Naive thymus-derived CD4-positive, alpha-beta T cell (primary cell): ENCODE results near the gene LCP1. TPM values are rescaled to one million over a fixed set of nuclear protein-coding genes. Genes with fewer than 3 reads are reported as not detected.

ENCODE experiments used
- ATAC-seq: fragments of 150-1000 bp; cut with Tn5 transposase; 2 replicates; pipeline ENCODE4 v1.10.0; 2021; ENCODE audit warnings: mild to moderate bottlenecking, moderate library complexity
- CTCF ChIA-PET: fragments of 350-600 bp; sonication (Branson Sonifier 250); formaldehyde crosslinking; loops from one replicate; lab custom pipeline; 2021; ENCODE audit warnings: antibody characterized with exemption; lab: Charles Lee
- POLR2A ChIA-PET: fragments of 350-600 bp; sonication (Branson Sonifier 250); formaldehyde crosslinking; loops from one replicate; lab custom pipeline; 2021; ENCODE audit warnings: antibody characterized with exemption, inconsistent platforms; lab: Charles Lee
- DNase-seq, 9 donors: peaks; one replicate each; pipeline versions ENCODE4 v3.0.0 to v3.0.0-alpha.2; 2020 to 2022; ENCODE audit warnings: mixed read lengths in 1 of 9
- H3K27ac ChIP-seq: one replicate; pipeline ENCODE4 v1.7.0; 2013; ENCODE audit warnings: mild to moderate bottlenecking, low read depth, low read length, moderate library complexity
- H3K27me3 ChIP-seq, 2 donors: one replicate each; pipeline ENCODE4 v1.7.0; 2013; ENCODE audit warnings: low read length in 2 of 2, mild to moderate bottlenecking in 2 of 2, moderate library complexity in 2 of 2; ENCODE audit not compliant: control insufficient read depth in 2 of 2, insufficient read depth in 2 of 2
- H3K36me3 ChIP-seq, 3 experiments: 1 replicate in 2 of 3; 2 replicates in 1 of 3; pipeline ENCODE4 v1.7.0; 2013; ENCODE audit warnings: low read length in 3 of 3, mild to moderate bottlenecking in 3 of 3, moderate library complexity in 1 of 3; ENCODE audit not compliant: insufficient read depth in 3 of 3, control insufficient read depth in 2 of 3
- H3K4me1 ChIP-seq, 2 donors: one replicate each; pipeline ENCODE4 v1.7.0; 2013; ENCODE audit warnings: low read length in 2 of 2, mild to moderate bottlenecking in 2 of 2, moderate library complexity in 1 of 2; ENCODE audit not compliant: control insufficient read depth in 2 of 2, insufficient read depth in 2 of 2
- H3K4me3 ChIP-seq: 2 replicates; pipeline ENCODE4 v1.7.0; 2013; ENCODE audit warnings: mild to moderate bottlenecking, low read length
- H3K9me3 ChIP-seq, 3 experiments: 1 replicate in 2 of 3; 2 replicates in 1 of 3; pipeline ENCODE4 v1.7.0; 2013; ENCODE audit warnings: low read length in 3 of 3; ENCODE audit not compliant: control insufficient read depth in 2 of 3
- H3K27ac Mint-ChIP-seq, 9 donors: one replicate each; pipeline ENCODE4 v1.8.0; 2020 to 2022; ENCODE audit warnings: mixed read lengths in 9 of 9, mild to moderate bottlenecking in 8 of 9, moderate library complexity in 5 of 9, inconsistent platforms in 2 of 9
- H3K27me3 Mint-ChIP-seq, 5 donors: one replicate each; pipeline ENCODE4 v1.8.0; 2021 to 2022; ENCODE audit warnings: mixed read lengths in 5 of 5, mild to moderate bottlenecking in 1 of 5
- H3K36me3 Mint-ChIP-seq, 5 donors: one replicate each; pipeline ENCODE4 v1.8.0; 2020 to 2022; ENCODE audit warnings: mixed read lengths in 5 of 5, mild to moderate bottlenecking in 3 of 5, inconsistent platforms in 1 of 5
- H3K4me1 Mint-ChIP-seq, 7 donors: one replicate each; pipeline ENCODE4 v1.8.0; 2020 to 2022; ENCODE audit warnings: mixed read lengths in 7 of 7, mild to moderate bottlenecking in 3 of 7, inconsistent platforms in 1 of 7
- H3K4me3 Mint-ChIP-seq, 10 donors: one replicate each; pipeline ENCODE4 v1.8.0; 2020 to 2022; ENCODE audit warnings: mild to moderate bottlenecking in 10 of 10, mixed read lengths in 10 of 10, moderate library complexity in 6 of 10, inconsistent platforms in 2 of 10
- H3K9me3 Mint-ChIP-seq, 11 donors: one replicate each; pipeline ENCODE4 v1.8.0; 2020 to 2022; ENCODE audit warnings: mixed read lengths in 11 of 11, mild to moderate bottlenecking in 4 of 11, inconsistent platforms in 1 of 11, moderate library complexity in 1 of 11
- intact Hi-C, 2 donors: fragments of 100-400 bp; cut with micrococcal nuclease; formaldehyde crosslinking; loops; one replicate each; pipeline ENCODE4 v1.15.1; 2023
- polyA plus RNA-seq, 2 donors: library from polyadenylated mRNA; unstranded; fragments of 300-500 nt; fragmentation: Illumina TruSeq; gene quantifications; one replicate each; pipeline ENCODE4 v1.2.3, GENCODE V29; 2021
- total RNA-seq, 6 experiments: library from RNA in 5 of 6; stranded (reverse) in 5 of 6; gene quantifications; 1 replicate in 5 of 6; 2 replicates in 1 of 6; pipeline ENCODE4 v1.2.3 and lab custom pipeline; 2021 to 2026

Gene LCP1
- total and polyA plus RNA-seq, 7 experiments from 2014 or later = 293 to 989 (median 685) TPM

- Histone ChIP-seq H3K36me3 (no peaks in the 10 kb centered on the region), H3K4me3 (peak overlapping the region; percentile 83), H3K27me3 (no peaks in the 10 kb centered on the region), H3K27ac (peak overlapping the region; percentile 82), H3K9me3 (no peaks in the 10 kb centered on the region), H3K4me1 (peaks cover 53 to 57% of the 10 kb centered on the region in 2 donors)
- peaks cover 0 to 37% (median 5%) of the 10 kb centered on the region in 5 donors for H3K36me3 Mint-ChIP-seq
- ChIA-PET CTCF (interaction anchor here (1.1 to 3.6 kb wide), 3 partner anchors 9 to 20 kb away, joined by 5 to 13 read pairs (median 8); no protein-coding TSS in a partner anchor), POLR2A (interaction anchor here (2.2 to 6.2 kb wide), 2 partner anchors 9 to 116 kb away, joined by 11 to 117 read pairs; no protein-coding TSS in a partner anchor)
- DNase-seq (no peak), ATAC-seq (no peak)
- intact Hi-C loops = loop anchor here (1.0 to 10.0 kb wide), 7 partner anchors 10 to 1263 kb away; partner anchors contain the start of genes ESD (in 1 of the 2), LRCH1 (in 1 of the 2) and SLC25A30 (in 1 of the 2)
- peaks cover 59 to 75% (median 69%) of the 10 kb centered on the region in 7 donors for H3K4me1 Mint-ChIP-seq
- H3K27me3 Mint-ChIP-seq = peaks cover 0 to 3% (median 0%) of the 10 kb centered on the region in 5 donors
- peaks cover 0 to 1% (median 0%) of the 10 kb centered on the region in 11 donors for H3K9me3 Mint-ChIP-seq
- H3K27ac Mint-ChIP-seq = peak overlapping the region; percentile 87 to 98 (median 92)
- H3K4me3 Mint-ChIP-seq = peak overlapping the region; percentile 82 to 99 (median 97)
These were observed 1.8 kb downstream of the LCP1 start for GRCh38 chr13:46179969-46180763.

- Mint-ChIP-seq H3K36me3 (peaks cover 0 to 39% (median 5%) of the 10 kb centered on the region in 5 donors), H3K27me3 (peaks cover 0 to 3% (median 0%) of the 10 kb centered on the region in 5 donors), H3K4me1 (peaks cover 59 to 75% (median 69%) of the 10 kb centered on the region in 7 donors), H3K4me3 (peak overlapping the region; percentile 82 to 99 (median 97)), H3K27ac (peak overlapping the region; percentile 86 to 98 (median 92)), H3K9me3 (peaks cover 0 to 1% (median 0%) of the 10 kb centered on the region in 11 donors)
- intact Hi-C loops = loop anchor here in 1 of 2 donors (1.0 kb wide), 2 partner anchors 9 to 116 kb away; no protein-coding TSS in a partner anchor
- H3K9me3 ChIP-seq = no peaks in the 10 kb centered on the region
- H3K36me3 ChIP-seq = no peaks in the 10 kb centered on the region
- no peaks in the 10 kb centered on the region for H3K27me3 ChIP-seq
- ChIA-PET POLR2A (interaction anchor here (0.7 to 6.2 kb wide), 8 partner anchors 9 to 117 kb away, joined by 3 to 117 read pairs (median 10); partner anchors contain the start of gene LRRC63), CTCF (interaction anchor here (1.0 to 1.6 kb wide), 3 partner anchors 9 to 18 kb away, joined by 4 to 8 read pairs (median 5); no protein-coding TSS in a partner anchor)
- ATAC-seq (peak; percentile 29), DNase-seq (peak in 8 of 9 donors; percentile 72 to 84 (median 82))
- H3K4me3 ChIP-seq = peak overlapping the region; percentile 66
- peak overlapping the region; percentile 82 for H3K27ac ChIP-seq
- peaks cover 55 to 57% of the 10 kb centered on the region in 2 donors for H3K4me1 ChIP-seq
These were observed 2.5 kb downstream of the LCP1 start for GRCh38 chr13:46179491-46179908.

- CTCF ChIA-PET = interaction anchor here (1.0 to 2.9 kb wide), 6 partner anchors 8 to 142 kb away, joined by 3 to 8 read pairs (median 6); no protein-coding TSS in a partner anchor
- no peak for DNase-seq
- Mint-ChIP-seq H3K27me3 (peaks cover 0 to 3% (median 0%) of the 10 kb centered on the region in 5 donors), H3K4me3 (peak overlapping the region; percentile 82 to 99 (median 97)), H3K27ac (peak overlapping the region; percentile 86 to 98 (median 92)), H3K9me3 (peaks cover 0 to 1% (median 0%) of the 10 kb centered on the region in 11 donors), H3K36me3 (peaks cover 0 to 40% (median 5%) of the 10 kb centered on the region in 5 donors), H3K4me1 (peaks cover 61 to 75% (median 69%) of the 10 kb centered on the region in 7 donors)
- no peaks in the 10 kb centered on the region for H3K36me3 ChIP-seq
- H3K4me1 ChIP-seq = peaks cover 55 to 57% of the 10 kb centered on the region in 2 donors
- intact Hi-C loops = loop anchor here in 1 of 2 donors (1.0 kb wide), 2 partner anchors 9 to 116 kb away; no protein-coding TSS in a partner anchor
- no peaks in the 10 kb centered on the region for H3K9me3 ChIP-seq
- no peaks in the 10 kb centered on the region for H3K27me3 ChIP-seq
- no peak for ATAC-seq
- peak overlapping the region; percentile 82 for H3K27ac ChIP-seq
- POLR2A ChIA-PET = interaction anchor here (0.6 to 6.2 kb wide), 10 partner anchors 8 to 143 kb away, joined by 3 to 117 read pairs (median 6); partner anchors contain the start of gene LRRC63
- peak overlapping the region; percentile 66 for H3K4me3 ChIP-seq
These were observed 3.2 kb downstream of the LCP1 start for GRCh38 chr13:46178821-46179220.

- Histone ChIP-seq H3K4me3 (peak overlapping the region; percentile 66), H3K4me1 (peaks cover 55 to 57% of the 10 kb centered on the region in 2 donors), H3K9me3 (no peaks in the 10 kb centered on the region), H3K27ac (peak overlapping the region; percentile 82), H3K27me3 (no peaks in the 10 kb centered on the region), H3K36me3 (no peaks in the 10 kb centered on the region)
- Mint-ChIP-seq H3K9me3 (peaks cover 0 to 1% (median 0%) of the 10 kb centered on the region in 11 donors), H3K36me3 (peaks cover 0 to 45% (median 5%) of the 10 kb centered on the region in 5 donors), H3K4me1 (peaks cover 61 to 75% (median 69%) of the 10 kb centered on the region in 7 donors), H3K4me3 (peak overlapping the region; percentile 80 to 99 (median 92)), H3K27me3 (peaks cover 0 to 3% (median 0%) of the 10 kb centered on the region in 5 donors), H3K27ac (peak overlapping the region; percentile 73 to 95 (median 89))
- ChIA-PET POLR2A (interaction anchor here (0.6 to 6.2 kb wide), 10 partner anchors 7 to 143 kb away, joined by 3 to 117 read pairs (median 6); partner anchors contain the start of gene LRRC63), CTCF (interaction anchor here (1.0 to 2.9 kb wide), 3 partner anchors 10 to 143 kb away, joined by 3 to 7 read pairs (median 6); no protein-coding TSS in a partner anchor)
- intact Hi-C loops = no loop called here
- no peak for ATAC-seq
- DNase-seq = no peak
These were observed 3.8 kb downstream of the LCP1 start for GRCh38 chr13:46178143-46178542.

GRCh38 chr13:46176756-46177155 lies 5.2 kb downstream of the LCP1 start:
- Histone ChIP-seq H3K4me3 (peak overlapping the region; percentile 66), H3K4me1 (peaks cover 59 to 60% of the 10 kb centered on the region in 2 donors), H3K9me3 (no peaks in the 10 kb centered on the region), H3K36me3 (no peaks in the 10 kb centered on the region), H3K27me3 (no peaks in the 10 kb centered on the region), H3K27ac (peak overlapping the region; percentile 82)
- DNase-seq = no peak
- intact Hi-C loops = no loop called here
- peak; percentile 41 for ATAC-seq
- Mint-ChIP-seq H3K36me3 (peaks cover 0 to 54% (median 5%) of the 10 kb centered on the region in 5 donors), H3K9me3 (peaks cover 0 to 1% (median 0%) of the 10 kb centered on the region in 11 donors), H3K4me3 (peak overlapping the region; percentile 80 to 99 (median 92)), H3K27ac (peak overlapping the region; percentile 73 to 95 (median 89)), H3K27me3 (peaks cover 0 to 3% (median 0%) of the 10 kb centered on the region in 5 donors), H3K4me1 (peaks cover 64 to 81% (median 72%) of the 10 kb centered on the region in 7 donors)
- CTCF ChIA-PET = interaction anchor here (1.0 to 2.9 kb wide), 6 partner anchors 8 to 144 kb away, joined by 3 to 7 read pairs (median 4); no protein-coding TSS in a partner anchor
- POLR2A ChIA-PET = interaction anchor here (1.0 to 3.0 kb wide), 11 partner anchors 9 to 123 kb away, joined by 3 to 11 read pairs (median 3); partner anchors contain the start of gene LRRC63
